PC-3 (cell line): ENCODE data around the gene CDC45.

Experiments
- CTCF ChIP-seq: fragments of 300-600 bp; sonication (generic); conservative IDR thresholded peaks from 2 replicates; pipeline ENCODE4 v1.5.1; 2017; ENCODE audit warnings: antibody characterized with exemption, low read depth, mild to moderate bottlenecking, low read length
- EZH2 ChIP-seq: fragments of 300-600 bp; sonication (generic); IDR thresholded peaks from one replicate; pipeline ENCODE4 v1.6.1; 2017; ENCODE audit warnings: antibody characterized with exemption, mild to moderate bottlenecking, low read length; ENCODE audit not compliant: unreplicated experiment

GRCh38 chr22:19470010-19470409 is 9.7 kb upstream of the CDC45 start:
- no peak for TF ChIP-seq CTCF
- TF ChIP-seq EZH2 = no peak
